ENCODE data around the gene TRIP6.

GRCh38 chr7:100825751-100826513 is 41.3 kb upstream of the TRIP6 start:
- TF ChIP-seq POLR2A (IDR thresholded peaks at IDR 0.05; ENCODE audit: low read depth, low read length) = no peak
- no peak for TF ChIP-seq POLR2AphosphoS5 (IDR thresholded peaks at IDR 0.05; ENCODE audit: low read depth, low read length)

All from GM12892 (cell line).